Measurements from ENCODE around the gene PPP4R3C.
"Not testable (repeated sequence)": the region's sequence is repeated elsewhere in the genome, so short reads cannot be mapped to it uniquely, and the experiment has no call there.

Gene PPP4R3C

GRCh38 chrX:27463187-27463586, at the start of gene PPP4R3C:
Gene PPP4R3C (minus strand): TSS chrX:27463341. CDS start chrX:27463296, 45 bp downstream.
- Histone ChIP-seq H3K36me3 (ENCODE audit: insufficient read depth, low read depth, low read length) (no peaks in the 10 kb centered on the region), H3K4me1 (ENCODE audit: insufficient read depth, low read length) (no peaks in the 10 kb centered on the region), H3K27me3 (ENCODE audit: insufficient read depth, low read length) (no peaks in the 10 kb centered on the region), H3K27ac (ENCODE audit: low read length) (no peak within 1 kb of the TSS), H3K9me3 (ENCODE audit: insufficient read depth, low read depth, low read length) (no peaks in the 10 kb centered on the region), H3K4me3 (ENCODE audit: low read length) (no peak within 1 kb of the TSS), H3K9ac (ENCODE audit: low read depth, low read length) (no peak within 1 kb of the TSS)

- Histone ChIP-seq H3K4me3 (ENCODE audit: low read length) (no peak overlapping the region), H3K27me3 (ENCODE audit: insufficient read depth, low read length) (no peaks in the 10 kb centered on the region), H3K4me1 (ENCODE audit: insufficient read depth, low read length) (no peaks in the 10 kb centered on the region), H3K27ac (ENCODE audit: low read length) (no peak overlapping the region), H3K9me3 (ENCODE audit: insufficient read depth, low read depth, low read length) (no peaks in the 10 kb centered on the region), H3K9ac (ENCODE audit: low read depth, low read length) (no peak overlapping the region), H3K36me3 (ENCODE audit: insufficient read depth, low read depth, low read length) (no peaks in the 10 kb centered on the region)
These were observed 28.3 kb upstream of the PPP4R3C start for GRCh38 chrX:27491397-27491796.

- H3K27ac ChIP-seq (ENCODE audit: low read length), result no peak overlapping the region
- H3K9ac ChIP-seq (ENCODE audit: low read depth, low read length), result no peak overlapping the region
- no peak overlapping the region for H3K4me3 ChIP-seq (ENCODE audit: low read length)
- no peaks in the 10 kb centered on the region for H3K4me1 ChIP-seq (ENCODE audit: insufficient read depth, low read length)
- no peaks in the 10 kb centered on the region for H3K27me3 ChIP-seq (ENCODE audit: insufficient read depth, low read length)
- H3K9me3 ChIP-seq (ENCODE audit: insufficient read depth, low read depth, low read length), result no peaks in the 10 kb centered on the region
- H3K36me3 ChIP-seq (ENCODE audit: insufficient read depth, low read depth, low read length), result no peaks in the 10 kb centered on the region
These were observed 2.9 kb upstream of the PPP4R3C start for GRCh38 chrX:27466051-27466450.

- Histone ChIP-seq H3K9me3 (ENCODE audit: insufficient read depth, low read depth, low read length) (no peaks in the 10 kb centered on the region), H3K27ac (ENCODE audit: low read length) (no peak overlapping the region), H3K4me3 (ENCODE audit: low read length) (no peak overlapping the region), H3K4me1 (ENCODE audit: insufficient read depth, low read length) (no peaks in the 10 kb centered on the region), H3K27me3 (ENCODE audit: insufficient read depth, low read length) (no peaks in the 10 kb centered on the region), H3K36me3 (ENCODE audit: insufficient read depth, low read depth, low read length) (no peaks in the 10 kb centered on the region), H3K9ac (ENCODE audit: low read depth, low read length) (no peak overlapping the region)
These were observed 1.9 kb upstream of the PPP4R3C start for GRCh38 chrX:27465036-27465435.

- not testable (repeated sequence) for H3K36me3 ChIP-seq (ENCODE audit: insufficient read depth, low read depth, low read length); H3K9me3 ChIP-seq (ENCODE audit: insufficient read depth, low read depth, low read length); H3K4me1 ChIP-seq (ENCODE audit: insufficient read depth, low read length); H3K4me3 ChIP-seq (ENCODE audit: low read length); H3K9ac ChIP-seq (ENCODE audit: low read depth, low read length); H3K27me3 ChIP-seq (ENCODE audit: insufficient read depth, low read length); H3K27ac ChIP-seq (ENCODE audit: low read length)
These were observed 4.0 kb downstream of the PPP4R3C start for GRCh38 chrX:27459129-27459528.

- H3K27me3 ChIP-seq (ENCODE audit: insufficient read depth, low read length); H3K27ac ChIP-seq (ENCODE audit: low read length); H3K4me1 ChIP-seq (ENCODE audit: insufficient read depth, low read length); H3K4me3 ChIP-seq (ENCODE audit: low read length); H3K36me3 ChIP-seq (ENCODE audit: insufficient read depth, low read depth, low read length); H3K9me3 ChIP-seq (ENCODE audit: insufficient read depth, low read depth, low read length); H3K9ac ChIP-seq (ENCODE audit: low read depth, low read length): not testable (repeated sequence)
These were observed 4.6 kb downstream of the PPP4R3C start for GRCh38 chrX:27458544-27458943.

GRCh38 chrX:27451324-27451723, 11.8 kb downstream of the PPP4R3C start:
- H3K4me3 ChIP-seq (ENCODE audit: low read length), result no peak overlapping the region
- no peaks in the 10 kb centered on the region for H3K4me1 ChIP-seq (ENCODE audit: insufficient read depth, low read length)
- H3K27ac ChIP-seq (ENCODE audit: low read length), result no peak overlapping the region
- H3K9me3 ChIP-seq (ENCODE audit: insufficient read depth, low read depth, low read length), result no peaks in the 10 kb centered on the region
- no peaks in the 10 kb centered on the region for H3K36me3 ChIP-seq (ENCODE audit: insufficient read depth, low read depth, low read length)
- H3K27me3 ChIP-seq (ENCODE audit: insufficient read depth, low read length), result no peaks in the 10 kb centered on the region
- no peak overlapping the region for H3K9ac ChIP-seq (ENCODE audit: low read depth, low read length)

GRCh38 chrX:27446423-27446822, 16.7 kb downstream of the PPP4R3C start:
- Histone ChIP-seq H3K9ac (ENCODE audit: low read depth, low read length) (no peak overlapping the region), H3K36me3 (ENCODE audit: insufficient read depth, low read depth, low read length) (no peaks in the 10 kb centered on the region), H3K4me3 (ENCODE audit: low read length) (no peak overlapping the region), H3K27me3 (ENCODE audit: insufficient read depth, low read length) (no peaks in the 10 kb centered on the region), H3K27ac (ENCODE audit: low read length) (no peak overlapping the region), H3K9me3 (ENCODE audit: insufficient read depth, low read depth, low read length) (no peaks in the 10 kb centered on the region), H3K4me1 (ENCODE audit: insufficient read depth, low read length) (no peaks in the 10 kb centered on the region)

- H3K27ac ChIP-seq (ENCODE audit: low read length), result no peak overlapping the region
- H3K9me3 ChIP-seq (ENCODE audit: insufficient read depth, low read depth, low read length), result no peaks in the 10 kb centered on the region
- H3K27me3 ChIP-seq (ENCODE audit: insufficient read depth, low read length), result no peaks in the 10 kb centered on the region
- H3K4me1 ChIP-seq (ENCODE audit: insufficient read depth, low read length), result no peaks in the 10 kb centered on the region
- H3K36me3 ChIP-seq (ENCODE audit: insufficient read depth, low read depth, low read length), result no peaks in the 10 kb centered on the region
- H3K4me3 ChIP-seq (ENCODE audit: low read length), result no peak overlapping the region
- no peak overlapping the region for H3K9ac ChIP-seq (ENCODE audit: low read depth, low read length)
These were observed 17.7 kb downstream of the PPP4R3C start for GRCh38 chrX:27445438-27445837.

GRCh38 chrX:27444093-27444908, 18.8 kb downstream of the PPP4R3C start:
- H3K9me3 ChIP-seq (ENCODE audit: insufficient read depth, low read depth, low read length), result no peaks in the 10 kb centered on the region

GRCh38 chrX:27442392-27442791, 20.7 kb downstream of the PPP4R3C start:
- H3K4me3 ChIP-seq (ENCODE audit: low read length); H3K4me1 ChIP-seq (ENCODE audit: insufficient read depth, low read length); H3K36me3 ChIP-seq (ENCODE audit: insufficient read depth, low read depth, low read length); H3K9ac ChIP-seq (ENCODE audit: low read depth, low read length); H3K9me3 ChIP-seq (ENCODE audit: insufficient read depth, low read depth, low read length); H3K27me3 ChIP-seq (ENCODE audit: insufficient read depth, low read length); H3K27ac ChIP-seq (ENCODE audit: low read length): not testable (repeated sequence)

More at GRCh38 chrX:27444093-27444908, 18.8 kb downstream of the PPP4R3C start:
- H3K4me1 ChIP-seq (ENCODE audit: insufficient read depth, low read length), result no peaks in the 10 kb centered on the region
- H3K4me3 ChIP-seq (ENCODE audit: low read length), result no peak overlapping the region
- H3K9ac ChIP-seq (ENCODE audit: low read depth, low read length), result no peak overlapping the region
- no peaks in the 10 kb centered on the region for H3K27me3 ChIP-seq (ENCODE audit: insufficient read depth, low read length)
- H3K27ac ChIP-seq (ENCODE audit: low read length), result no peak overlapping the region
- no peaks in the 10 kb centered on the region for H3K36me3 ChIP-seq (ENCODE audit: insufficient read depth, low read depth, low read length)

GRCh38 chrX:27439771-27440170, 23.4 kb downstream of the PPP4R3C start:
- no peaks in the 10 kb centered on the region for H3K4me1 ChIP-seq (ENCODE audit: insufficient read depth, low read length)
- no peak overlapping the region for H3K27ac ChIP-seq (ENCODE audit: low read length)
- H3K9ac ChIP-seq (ENCODE audit: low read depth, low read length), result no peak overlapping the region
- no peaks in the 10 kb centered on the region for H3K27me3 ChIP-seq (ENCODE audit: insufficient read depth, low read length)
- H3K4me3 ChIP-seq (ENCODE audit: low read length), result no peak overlapping the region
- H3K36me3 ChIP-seq (ENCODE audit: insufficient read depth, low read depth, low read length), result no peaks in the 10 kb centered on the region
- H3K9me3 ChIP-seq (ENCODE audit: insufficient read depth, low read depth, low read length), result no peaks in the 10 kb centered on the region
